ENCODE data around the gene TFF1.

The TFF1 gene

GRCh38 chr21:42348762-42349161, 17.6 kb downstream of the TFF1 start:
- TF ChIP-seq CREB5 (CRISPR knock-in tag; IDR thresholded peaks at IDR 0.05; ENCODE audit: low read depth) (no peak), POU6F1 (CRISPR knock-in tag; IDR thresholded peaks at IDR 0.05; ENCODE audit: borderline replicate concordance, low read depth) (no peak), ZNF565 (CRISPR knock-in tag; conservative IDR thresholded peaks at IDR 0.05; ENCODE audit: low read depth) (no peak), PATZ1 (CRISPR knock-in tag; IDR thresholded peaks at IDR 0.05; ENCODE audit: borderline replicate concordance) (no peak), ZNF70 (CRISPR knock-in tag; IDR thresholded peaks at IDR 0.05) (no peak), CSRNP3 (CRISPR knock-in tag; IDR thresholded peaks at IDR 0.05) (no peak), ZFP3 (CRISPR knock-in tag; IDR thresholded peaks at IDR 0.05) (no peak), TSHZ2 (CRISPR knock-in tag; IDR thresholded peaks at IDR 0.05) (no peak), ESRRG (CRISPR knock-in tag; IDR thresholded peaks at IDR 0.05) (no peak), PPARA (CRISPR knock-in tag; IDR thresholded peaks at IDR 0.05; ENCODE audit: borderline replicate concordance) (no peak), ARNTL (CRISPR knock-in tag; IDR thresholded peaks at IDR 0.05; ENCODE audit: borderline replicate concordance, low read depth) (no peak), OSR1 (CRISPR knock-in tag; IDR thresholded peaks at IDR 0.05) (no peak), ZFP30 (CRISPR knock-in tag; IDR thresholded peaks at IDR 0.05) (no peak), ZNF8 (CRISPR knock-in tag; IDR thresholded peaks at IDR 0.05) (no peak), BACH2 (CRISPR knock-in tag; IDR thresholded peaks at IDR 0.05; ENCODE audit: borderline replicate concordance) (no peak), TCF4 (CRISPR knock-in tag; IDR thresholded peaks at IDR 0.05; ENCODE audit: borderline replicate concordance) (no peak), CSDC2 (CRISPR knock-in tag; IDR thresholded peaks at IDR 0.05) (no peak)
- no peak for ATAC-seq

- ATAC-seq, result no peak
- no peak for TF ChIP-seq GLIS3 (CRISPR knock-in tag; IDR thresholded peaks at IDR 0.05)
- TF ChIP-seq POU6F1 (CRISPR knock-in tag; IDR thresholded peaks at IDR 0.05; ENCODE audit: borderline replicate concordance, low read depth), result no peak
- TF ChIP-seq ISL1 (CRISPR knock-in tag; IDR thresholded peaks at IDR 0.05), result no peak
- TF ChIP-seq ESRRG (CRISPR knock-in tag; IDR thresholded peaks at IDR 0.05), result no peak
- no peak for TF ChIP-seq BACH2 (CRISPR knock-in tag; IDR thresholded peaks at IDR 0.05; ENCODE audit: borderline replicate concordance)
- TF ChIP-seq ZFP30 (CRISPR knock-in tag; IDR thresholded peaks at IDR 0.05), result no peak
- TF ChIP-seq TSHZ2 (CRISPR knock-in tag; IDR thresholded peaks at IDR 0.05), result no peak
- TF ChIP-seq CREB5 (CRISPR knock-in tag; IDR thresholded peaks at IDR 0.05; ENCODE audit: low read depth), result no peak
- no peak for TF ChIP-seq ARNTL (CRISPR knock-in tag; IDR thresholded peaks at IDR 0.05; ENCODE audit: borderline replicate concordance, low read depth)
- TF ChIP-seq SNAI2 (CRISPR knock-in tag; IDR thresholded peaks at IDR 0.05), result no peak
- no peak for TF ChIP-seq CSDC2 (CRISPR knock-in tag; IDR thresholded peaks at IDR 0.05)
- TF ChIP-seq CSRNP3 (CRISPR knock-in tag; IDR thresholded peaks at IDR 0.05), result no peak
- TF ChIP-seq ZNF70 (CRISPR knock-in tag; IDR thresholded peaks at IDR 0.05), result no peak
These were observed 18.6 kb downstream of the TFF1 start for GRCh38 chr21:42347601-42348327.

Data from SK-N-SH treated with all-trans-retinoic acid at 6 μM for 48 hours (cell line).